MV-4-11 (cell line): ENCODE measurements around the gene PIGK.

ENCODE experiments used
- DNase-seq: peaks from one replicate; lab custom pipeline; 2025; lab: John Stamatoyannopoulos, UW

The PIGK gene

GRCh38 chr1:77096496-77097255 lies 122.6 kb downstream of the PIGK start:
- DNase-seq: no peak

DNA sequence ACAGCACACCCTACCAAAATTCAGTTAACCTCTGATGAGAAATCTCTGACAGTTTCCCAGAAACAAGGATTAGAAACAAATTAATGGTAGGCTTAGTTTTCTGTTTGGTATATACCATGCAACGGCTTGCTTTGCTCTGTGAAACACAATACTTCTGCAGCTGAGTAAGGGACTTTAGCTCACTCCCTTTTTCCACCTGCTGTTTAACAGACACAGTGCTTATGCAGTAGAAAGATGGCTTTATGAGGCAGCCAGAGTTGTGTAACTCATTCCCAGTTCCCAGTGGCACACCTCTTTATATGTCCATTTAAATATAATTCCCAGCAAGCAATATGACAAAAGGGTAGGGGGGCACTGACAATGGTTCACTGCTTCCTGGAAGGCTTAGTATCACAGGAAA lies 124.0 kb downstream of the PIGK start:
- no peak for DNase-seq

DNA sequence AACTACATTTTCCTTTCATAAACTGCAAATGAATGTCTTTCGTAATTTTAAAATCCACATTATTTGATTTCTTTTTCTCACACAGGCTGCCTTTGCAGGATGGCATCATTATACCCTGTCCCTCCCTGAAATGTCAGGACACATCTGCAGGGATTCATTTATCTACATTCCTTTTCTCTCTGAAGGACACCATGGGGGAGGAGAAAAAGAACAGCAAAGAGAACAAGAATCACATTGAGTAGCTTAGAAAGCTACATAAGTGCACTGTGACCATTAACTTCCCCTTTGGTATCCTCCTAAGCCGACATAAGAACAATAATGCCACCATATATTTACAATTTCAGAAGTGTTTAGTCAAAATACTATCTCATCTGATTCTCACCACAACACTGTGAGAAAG lies 129.5 kb downstream of the PIGK start:
- peak; percentile 28 for DNase-seq

DNA sequence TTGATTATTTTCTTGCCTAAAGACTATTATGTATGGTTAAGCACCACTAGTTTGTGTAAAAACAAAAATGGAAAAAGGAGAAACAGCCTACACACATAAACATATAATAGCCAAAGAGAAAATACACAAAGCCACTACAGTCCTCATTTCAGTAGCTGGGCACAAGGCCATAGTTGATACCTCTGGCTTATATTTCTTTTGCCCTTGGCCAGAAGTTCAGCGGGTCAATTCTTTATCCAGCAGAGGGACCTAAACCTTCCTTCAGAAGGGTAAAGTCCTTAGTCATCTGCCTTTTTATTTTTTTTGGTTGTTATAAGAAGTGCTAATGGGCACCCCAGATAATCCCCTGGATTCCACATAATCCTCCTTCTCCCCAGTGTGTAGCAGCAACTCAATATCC lies 134.1 kb downstream of the PIGK start:
- no peak for DNase-seq

DNA sequence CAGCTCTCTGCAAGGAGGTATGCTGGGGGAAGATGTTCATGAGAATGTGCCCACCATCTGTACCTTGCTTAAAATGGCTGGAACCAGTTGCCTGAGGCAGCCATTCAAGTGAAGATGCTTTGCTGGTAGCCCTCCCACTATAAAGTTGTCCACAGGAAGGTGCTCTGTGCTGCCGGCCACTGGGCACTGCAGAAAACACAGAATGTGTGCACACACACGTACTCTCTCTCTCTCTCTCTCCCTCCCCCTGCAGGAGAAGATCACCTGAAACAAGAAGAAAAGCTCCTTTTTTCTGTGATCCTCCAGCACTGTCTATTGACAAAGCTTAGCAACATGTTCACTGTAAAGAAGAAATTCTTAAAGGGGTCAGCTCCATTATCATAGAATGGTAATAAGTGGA lies 134.8 kb downstream of the PIGK start:
- DNase-seq: no peak

GRCh38 chr1:77081834-77082233 lies 137.4 kb downstream of the PIGK start:
- no peak for DNase-seq

DNA sequence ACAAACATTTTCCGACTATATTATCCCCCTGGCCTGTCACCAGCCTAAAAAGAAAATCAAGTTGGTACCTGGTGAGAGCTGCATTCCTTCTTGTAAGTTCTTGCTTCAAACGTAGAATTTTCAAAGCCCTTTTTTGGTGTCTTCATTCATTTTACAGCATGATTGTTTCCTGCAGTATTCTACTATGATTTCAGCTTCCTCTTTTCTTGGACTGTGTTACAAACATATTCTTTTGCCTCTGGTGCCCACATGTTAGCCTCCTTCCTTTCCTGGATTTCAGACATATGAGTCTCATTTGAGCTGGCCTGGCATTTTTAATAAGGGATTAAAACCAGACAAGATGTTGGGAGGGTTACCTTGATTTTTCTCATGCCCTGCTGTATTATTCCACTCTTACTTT lies 142.5 kb downstream of the PIGK start:
- DNase-seq: peak; percentile 36

- no peak for DNase-seq
Observed at GRCh38 chr1:77068013-77068412, 151.2 kb downstream of the PIGK start.

DNA sequence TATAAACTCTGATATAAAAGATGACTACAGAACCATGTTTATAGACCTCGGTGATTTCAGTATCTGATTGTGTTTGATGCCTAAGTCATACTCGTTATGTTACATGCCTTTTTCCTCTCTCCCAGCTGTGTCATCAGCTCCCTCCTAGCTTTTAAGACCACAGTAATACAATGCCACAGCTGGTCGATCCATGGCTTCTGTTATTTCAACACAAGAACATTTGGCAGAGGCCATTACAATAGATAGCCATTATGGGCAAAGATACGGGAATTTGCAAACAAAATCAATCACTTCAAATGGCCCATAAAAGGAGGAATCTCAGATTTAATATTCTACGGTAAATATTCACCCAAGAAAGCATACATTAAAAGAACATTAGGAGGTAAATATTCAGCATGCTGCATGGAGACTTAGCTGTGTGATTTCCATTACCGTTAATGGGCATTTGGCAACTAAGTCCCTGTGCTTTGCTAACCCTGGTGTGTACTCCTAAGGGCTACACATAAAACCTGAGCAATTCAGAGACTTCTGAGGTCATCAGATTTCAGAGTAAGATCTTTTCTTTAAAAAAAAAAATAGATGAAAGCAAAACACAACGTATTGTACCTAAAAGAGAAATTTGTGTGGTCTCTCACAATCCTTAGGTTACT lies 153.4 kb downstream of the PIGK start:
- no peak for DNase-seq

- no peak for DNase-seq
Observed at GRCh38 chr1:77064246-77064645, 155.0 kb downstream of the PIGK start.

DNA sequence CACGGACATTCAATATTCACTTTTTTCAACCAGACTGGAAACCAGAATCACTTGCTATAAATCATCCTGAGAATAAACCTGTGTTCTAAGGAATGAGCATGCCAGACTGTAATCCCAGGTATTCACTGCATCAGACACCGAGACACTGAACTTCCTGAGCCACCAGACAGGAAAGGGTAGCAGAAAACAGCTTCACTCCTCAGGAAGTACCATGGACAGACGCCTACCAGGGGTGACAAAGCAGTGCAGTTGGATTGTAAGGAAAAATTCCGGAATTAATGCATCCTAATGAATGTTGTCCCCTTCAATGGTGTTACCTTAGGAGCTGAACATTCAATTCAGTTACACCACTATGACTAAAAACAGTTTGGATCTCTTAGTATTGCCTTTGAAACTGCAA lies 156.1 kb downstream of the PIGK start:
- no peak for DNase-seq

DNA sequence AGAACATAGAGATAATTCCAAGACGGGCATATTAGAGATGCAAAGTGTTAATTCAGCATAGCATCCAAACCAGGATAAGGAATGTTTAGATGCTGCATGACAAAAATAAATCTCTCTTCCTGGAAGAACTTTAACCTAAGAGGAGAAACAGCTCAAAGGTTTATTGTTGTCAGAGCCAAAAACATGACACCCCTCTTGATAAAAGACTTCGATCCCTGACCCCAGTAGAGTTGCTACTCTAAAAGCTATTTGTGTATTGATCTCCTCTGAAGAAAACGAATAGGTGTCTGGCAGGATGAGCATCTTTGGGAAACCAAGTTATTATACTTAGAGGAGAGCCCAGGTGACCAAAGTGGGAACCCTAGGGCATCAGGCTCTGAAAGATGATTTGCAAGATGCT lies 158.1 kb downstream of the PIGK start:
- DNase-seq: no peak

DNA sequence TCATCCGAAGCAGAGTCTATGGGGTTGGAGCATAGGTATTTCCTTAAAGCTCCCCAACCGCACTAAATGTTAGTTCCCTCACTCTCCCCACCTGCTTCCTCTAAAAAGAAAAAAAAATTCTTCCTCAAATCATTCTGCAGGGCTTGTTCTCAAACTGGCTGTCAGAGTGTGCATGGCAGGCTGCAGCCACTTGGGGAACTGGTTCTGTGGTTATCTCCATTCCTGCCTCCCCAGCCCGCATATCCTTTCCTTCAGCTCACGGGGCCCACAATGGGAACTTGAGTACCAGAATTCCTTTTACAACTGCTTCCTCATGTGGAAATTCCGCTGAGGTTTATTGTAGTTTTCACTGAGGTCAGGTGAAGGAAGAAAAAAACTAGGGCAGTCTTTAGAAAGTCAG lies 159.2 kb downstream of the PIGK start:
- peak; percentile 72 for DNase-seq

DNA sequence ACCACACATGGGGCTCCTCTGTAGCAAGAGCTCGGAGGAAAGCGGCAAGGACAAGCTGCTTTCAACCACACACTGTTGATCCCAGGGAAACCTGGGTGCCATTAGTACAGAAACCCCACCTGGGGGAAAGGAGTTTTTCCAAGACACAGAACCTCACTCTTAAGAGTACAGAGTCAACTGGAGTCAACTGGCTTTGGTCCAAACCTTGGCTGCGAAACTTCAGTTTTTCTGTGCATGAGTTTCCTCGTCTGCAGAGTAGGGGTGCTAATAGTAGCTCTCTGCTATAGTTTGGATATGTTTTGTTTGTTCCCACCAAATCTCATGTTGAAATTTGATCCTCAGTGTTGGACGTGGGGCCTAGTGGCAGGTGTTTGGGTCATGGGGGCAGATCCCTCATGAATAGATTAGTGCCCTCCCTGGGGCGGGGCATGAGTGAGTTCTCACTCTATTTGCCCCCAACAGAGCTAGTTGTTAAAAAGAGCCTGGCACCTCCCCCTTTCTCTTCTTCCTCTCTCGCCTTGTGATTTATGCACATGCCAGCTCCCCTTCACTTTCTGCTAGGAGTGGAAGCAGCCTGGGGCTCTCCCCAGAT lies 161.1 kb downstream of the PIGK start:
- no peak for DNase-seq

DNA sequence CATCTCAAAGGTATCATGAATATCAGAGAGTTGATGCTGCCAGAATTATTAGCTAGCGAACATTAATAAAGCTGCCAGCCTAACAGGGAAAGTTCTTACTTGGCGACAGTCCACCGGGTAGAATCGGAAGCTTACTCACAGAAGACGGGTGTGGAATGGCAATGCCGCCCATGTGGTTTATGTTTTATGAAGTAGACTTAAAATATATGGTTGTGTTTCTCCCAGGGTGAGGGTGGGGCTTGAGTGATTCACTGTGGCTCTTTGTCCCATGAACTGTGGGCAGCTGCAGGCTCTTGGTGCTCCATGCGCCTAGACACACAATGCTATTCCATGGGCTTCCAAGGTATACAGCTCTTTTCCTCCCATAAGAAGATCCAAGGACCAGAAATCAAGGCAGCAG lies 162.7 kb downstream of the PIGK start:
- DNase-seq: peak; percentile 15

GRCh38 chr1:77051425-77051824 lies 167.8 kb downstream of the PIGK start:
- DNase-seq: no peak

DNA sequence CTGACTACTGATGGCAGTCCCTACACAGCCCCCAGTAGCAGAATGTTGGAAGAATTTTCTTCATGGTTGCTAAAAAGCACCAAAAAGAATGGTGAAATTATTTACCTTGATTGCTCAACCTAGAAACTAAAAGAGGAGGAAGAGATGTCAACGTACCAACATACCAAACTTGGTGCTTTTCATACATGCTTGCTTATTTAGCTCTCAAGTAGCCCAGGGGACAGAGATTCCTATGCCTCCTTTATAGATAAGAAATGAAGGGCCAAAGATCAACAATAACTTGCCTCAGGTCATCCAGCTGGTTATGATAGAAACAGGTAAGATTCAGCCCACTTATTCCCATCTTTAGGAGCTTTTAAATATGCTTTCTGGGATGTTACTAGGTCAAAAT lies 170.6 kb downstream of the PIGK start:
- peak; percentile 75 for DNase-seq

GRCh38 chr1:77047978-77048614 lies 171.1 kb downstream of the PIGK start:
- DNase-seq: peak; percentile 75

- DNase-seq: no peak
Observed at GRCh38 chr1:77047575-77047974, 171.7 kb downstream of the PIGK start.

DNA sequence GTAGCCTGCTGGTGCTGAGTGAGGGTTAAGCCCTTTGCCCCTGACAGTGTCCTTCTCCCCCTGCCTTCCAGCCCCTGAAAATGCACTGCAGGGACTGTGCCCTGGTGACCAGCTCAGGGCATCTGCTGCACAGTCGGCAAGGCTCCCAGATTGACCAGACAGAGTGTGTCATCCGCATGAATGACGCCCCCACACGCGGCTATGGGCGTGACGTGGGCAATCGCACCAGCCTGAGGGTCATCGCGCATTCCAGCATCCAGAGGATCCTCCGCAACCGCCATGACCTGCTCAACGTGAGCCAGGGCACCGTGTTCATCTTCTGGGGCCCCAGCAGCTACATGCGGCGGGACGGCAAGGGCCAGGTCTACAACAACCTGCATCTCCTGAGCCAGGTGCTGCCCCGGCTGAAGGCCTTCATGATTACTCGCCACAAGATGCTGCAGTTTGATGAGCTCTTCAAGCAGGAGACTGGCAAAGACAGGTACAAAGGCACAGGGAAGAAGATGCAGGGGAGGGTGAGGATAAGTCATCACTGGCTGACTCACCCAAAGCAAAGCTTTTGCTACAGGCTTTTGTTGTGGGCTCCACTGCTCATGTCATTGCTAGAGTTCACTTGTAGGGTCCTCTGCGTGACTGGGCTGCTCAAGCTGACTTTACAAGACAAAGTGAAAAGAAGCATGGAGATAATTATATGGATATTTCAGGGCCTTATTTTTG lies 174.9 kb downstream of the PIGK start:
- no peak for DNase-seq

DNA sequence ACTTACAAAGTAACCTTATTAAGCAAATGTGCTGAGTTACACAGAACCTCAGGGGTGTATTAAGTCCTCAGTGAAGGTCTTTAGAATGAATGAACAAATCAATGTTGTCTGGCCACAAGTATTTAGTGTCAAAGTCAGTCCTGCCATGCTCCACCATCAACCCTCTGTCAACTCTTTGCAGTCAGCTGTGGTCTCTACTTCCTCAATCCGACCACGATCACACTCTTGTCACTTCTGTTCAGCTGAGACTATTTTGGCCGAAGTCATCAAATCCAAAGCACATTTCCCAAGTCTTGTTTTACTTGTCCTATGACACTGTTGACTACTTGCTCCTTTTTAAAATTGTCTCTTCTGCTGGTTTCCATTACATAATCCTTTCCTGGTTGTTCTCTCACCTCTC lies 178.4 kb downstream of the PIGK start:
- DNase-seq: peak; percentile 79

- DNase-seq: no peak
Observed at GRCh38 chr1:77039739-77040138, 179.5 kb downstream of the PIGK start.
